Measurements from ENCODE around the gene SGCA.

DNA sequence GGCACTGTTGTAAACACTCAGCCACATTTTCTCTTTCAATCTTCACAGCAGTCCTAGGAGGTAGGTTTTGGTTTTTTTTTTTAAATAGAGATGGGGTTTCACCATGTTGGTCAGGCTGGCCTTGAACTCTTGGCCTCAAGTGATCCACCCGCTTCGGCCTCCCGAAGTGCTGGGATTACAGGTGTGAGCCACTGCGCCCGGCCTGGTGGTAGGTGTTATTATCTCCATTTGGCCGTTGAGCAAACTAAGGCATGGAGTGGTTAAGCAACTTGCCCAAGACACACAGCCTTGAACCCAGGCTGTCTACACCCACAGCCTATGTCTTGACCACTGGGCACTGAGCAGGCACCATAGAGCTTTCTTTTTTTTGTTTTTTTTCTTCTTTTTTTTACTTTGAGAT is 8.6 kb downstream of the SGCA start:
- TF ChIP-seq EZH2 (IDR thresholded peaks at IDR 0.05; ENCODE audit: borderline replicate concordance, low read depth, low read length, severe bottlenecking): no peak
- TF ChIP-seq, protein P1, sequence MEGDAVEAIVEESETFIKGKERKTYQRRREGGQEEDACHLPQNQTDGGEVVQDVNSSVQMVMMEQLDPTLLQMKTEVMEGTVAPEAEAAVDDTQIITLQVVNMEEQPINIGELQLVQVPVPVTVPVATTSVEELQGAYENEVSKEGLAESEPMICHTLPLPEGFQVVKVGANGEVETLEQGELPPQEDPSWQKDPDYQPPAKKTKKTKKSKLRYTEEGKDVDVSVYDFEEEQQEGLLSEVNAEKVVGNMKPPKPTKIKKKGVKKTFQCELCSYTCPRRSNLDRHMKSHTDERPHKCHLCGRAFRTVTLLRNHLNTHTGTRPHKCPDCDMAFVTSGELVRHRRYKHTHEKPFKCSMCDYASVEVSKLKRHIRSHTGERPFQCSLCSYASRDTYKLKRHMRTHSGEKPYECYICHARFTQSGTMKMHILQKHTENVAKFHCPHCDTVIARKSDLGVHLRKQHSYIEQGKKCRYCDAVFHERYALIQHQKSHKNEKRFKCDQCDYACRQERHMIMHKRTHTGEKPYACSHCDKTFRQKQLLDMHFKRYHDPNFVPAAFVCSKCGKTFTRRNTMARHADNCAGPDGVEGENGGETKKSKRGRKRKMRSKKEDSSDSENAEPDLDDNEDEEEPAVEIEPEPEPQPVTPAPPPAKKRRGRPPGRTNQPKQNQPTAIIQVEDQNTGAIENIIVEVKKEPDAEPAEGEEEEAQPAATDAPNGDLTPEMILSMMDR (IDR thresholded peaks at IDR 0.05; ENCODE audit: borderline replicate concordance, extremely low read depth, low read length, poor library complexity, severe bottlenecking): no peak
